Large intestine (tissue), 12 donors: ENCODE measurements around the gene MRPL3. TPM values are rescaled to one million over a fixed set of nuclear protein-coding genes. Genes with fewer than 3 reads are reported as not detected.

ENCODE experiments used
- DNase-seq, 2 donors: peaks; one replicate each; pipeline versions ENCODE4 v3.0.0 to v3.0.0-alpha.2; 2013
- H3K27ac ChIP-seq: one replicate; pipeline ENCODE4 v1.5.1; 2013; ENCODE audit warnings: low read length
- H3K27me3 ChIP-seq: 2 replicates; pipeline ENCODE4 v1.6.1; 2013; ENCODE audit warnings: low read length; ENCODE audit not compliant: control insufficient read depth, insufficient read depth
- H3K36me3 ChIP-seq: 2 replicates; pipeline ENCODE4 v1.6.1; 2013; ENCODE audit warnings: low read length; ENCODE audit not compliant: control insufficient read depth, insufficient read depth
- H3K4me1 ChIP-seq: one replicate; pipeline ENCODE4 v1.6.1; 2013; ENCODE audit warnings: low read length; ENCODE audit not compliant: control insufficient read depth, insufficient read depth
- H3K4me3 ChIP-seq: one replicate; pipeline ENCODE4 v1.5.1; 2013; ENCODE audit warnings: low read length
- H3K9me3 ChIP-seq: one replicate; pipeline ENCODE4 v1.6.1; 2013; ENCODE audit warnings: mild to moderate bottlenecking, low read depth, low read length, moderate library complexity; ENCODE audit not compliant: control insufficient read depth
- WGBS: methylation state at CpG from one replicate; pipeline ENCODE4 v1.1.5; 2013; ENCODE audit warnings: low lambda C conversion rate; ENCODE audit not compliant: insufficient coverage; 5-methylcytosine and 5-hydroxymethylcytosine counted together
- long read RNA-seq, 11 donors: transcript quantifications; one replicate each; lab custom pipeline, GENCODE V29; 2026
- polyA plus RNA-seq: library from polyadenylated mRNA; unstranded; fragments of 120-200 nt; gene quantifications from one replicate; pipeline ENCODE4 v1.2.1, GENCODE V29; 2013

The MRPL3 gene
- polyA plus RNA-seq, result 94.8 TPM
- long read RNA-seq, donor 1, transcript MRPL3-201 (10 exons, 1,706 nt), result major isoform, 26 of 44 reads
- long read RNA-seq, donor 1, partial matches to known transcripts, result 16 of 44 reads
- long read RNA-seq, donor 1, other reads (novel, unspliced or antisense), result 0 of 44 reads
- long read RNA-seq, donor 2, transcript MRPL3-201 (10 exons, 1,706 nt), result major isoform, 57 of 73 reads
- long read RNA-seq, donor 2, partial matches to known transcripts, result 10 of 73 reads
- long read RNA-seq, donor 2, other reads (novel, unspliced or antisense), result 0 of 73 reads
- long read RNA-seq, donor 3, result 0 reads
- long read RNA-seq, donor 4, transcript MRPL3-201 (10 exons, 1,706 nt), result major isoform, 6 of 9 reads
- long read RNA-seq, donor 4, partial matches to known transcripts, result 0 of 9 reads
- long read RNA-seq, donor 4, other reads (novel, unspliced or antisense), result 0 of 9 reads
- long read RNA-seq, donor 5, transcript MRPL3-201 (10 exons, 1,706 nt), result major isoform, 32 of 40 reads
- long read RNA-seq, donor 5, partial matches to known transcripts, result 6 of 40 reads
- long read RNA-seq, donor 5, other reads (novel, unspliced or antisense), result 0 of 40 reads
- long read RNA-seq, donor 6, transcript MRPL3-208 (4 exons, 813 nt), result minor isoform, 7 of 89 reads
- long read RNA-seq, donor 6, transcript MRPL3-201 (10 exons, 1,706 nt), result major isoform, 42 of 89 reads
- long read RNA-seq, donor 6, partial matches to known transcripts, result 39 of 89 reads
- long read RNA-seq, donor 6, other reads (novel, unspliced or antisense), result 0 of 89 reads
- long read RNA-seq, donor 7, transcript MRPL3-201 (10 exons, 1,706 nt), result major isoform, 14 of 15 reads
- long read RNA-seq, donor 7, partial matches to known transcripts, result 0 of 15 reads
- long read RNA-seq, donor 7, other reads (novel, unspliced or antisense), result 0 of 15 reads
- long read RNA-seq, donor 8, transcript MRPL3-202 (11 exons, 1,457 nt), result minor isoform, 6 of 89 reads
- long read RNA-seq, donor 8, transcript MRPL3-208 (4 exons, 813 nt), result minor isoform, 9 of 89 reads
- long read RNA-seq, donor 8, transcript MRPL3-201 (10 exons, 1,706 nt), result major isoform, 46 of 89 reads
- long read RNA-seq, donor 8, partial matches to known transcripts, result 22 of 89 reads
- long read RNA-seq, donor 8, other reads (novel, unspliced or antisense), result 5 of 89 reads
- long read RNA-seq, donor 9, transcript MRPL3-201 (10 exons, 1,706 nt), result major isoform, 56 of 82 reads
- long read RNA-seq, donor 9, partial matches to known transcripts, result 23 of 82 reads
- long read RNA-seq, donor 9, other reads (novel, unspliced or antisense), result 0 of 82 reads
- long read RNA-seq, donor 10, transcript MRPL3-201 (10 exons, 1,706 nt), result major isoform, 57 of 73 reads
- long read RNA-seq, donor 10, partial matches to known transcripts, result 12 of 73 reads
- long read RNA-seq, donor 10, other reads (novel, unspliced or antisense), result 0 of 73 reads
- long read RNA-seq, donor 11, transcript MRPL3-201 (10 exons, 1,706 nt), result major isoform, 40 of 52 reads
- long read RNA-seq, donor 11, partial matches to known transcripts, result 11 of 52 reads
- long read RNA-seq, donor 11, other reads (novel, unspliced or antisense), result 0 of 52 reads

DNA sequence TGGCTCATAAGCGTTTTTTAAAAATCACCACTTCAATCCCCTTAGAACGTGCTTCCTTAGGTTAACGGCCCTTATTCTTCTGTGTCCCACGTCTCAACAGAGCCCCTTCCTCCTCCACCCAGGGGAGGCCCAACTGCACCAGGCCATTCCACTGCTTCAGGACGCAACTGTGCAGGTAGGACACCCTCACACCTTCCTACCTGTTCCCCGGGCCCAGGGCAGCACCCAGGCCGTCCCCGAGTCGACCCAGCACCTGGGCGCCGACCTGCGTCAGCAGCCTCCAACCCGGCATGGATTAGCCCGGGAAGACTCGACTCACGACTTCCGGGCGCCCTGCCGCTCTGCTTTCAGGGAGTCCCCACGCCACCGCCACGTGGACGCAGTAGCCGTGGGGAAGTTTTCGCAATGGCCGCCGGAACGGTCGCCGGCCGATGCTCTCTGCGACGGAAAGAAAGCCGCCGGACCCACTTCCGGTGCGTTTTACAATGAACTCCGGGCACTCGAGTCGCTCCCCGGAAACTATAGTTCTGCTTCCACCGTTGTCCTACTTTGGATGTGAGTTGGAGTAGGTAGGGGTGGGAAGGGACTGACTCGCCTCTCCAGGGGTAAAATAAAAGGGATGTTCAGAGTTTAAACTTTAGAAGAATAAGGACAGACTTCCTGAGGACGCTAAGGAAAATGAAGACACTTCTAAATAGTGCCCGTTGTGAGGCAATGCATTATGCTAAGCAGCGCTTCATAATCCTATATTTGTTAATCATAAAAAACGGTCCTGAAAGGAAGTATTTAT is at the start of gene MRPL3:
Gene MRPL3, minus strand, starts transcription at position 442 of the 790 bp plus-strand sequence. Its CDS starts 150 bp downstream, at position 292.
- peak; percentile 82 to 90 for DNase-seq
- Histone ChIP-seq H3K4me1 (peaks cover 3% of the 10 kb centered on the region), H3K27ac (peak within 1 kb of the TSS; percentile 85), H3K36me3 (peaks cover 26% of the 10 kb centered on the region), H3K4me3 (peak within 1 kb of the TSS; percentile 92), H3K9me3 (no peaks in the 10 kb centered on the region), H3K27me3 (peaks cover 13% of the 10 kb centered on the region)
- WGBS, result 7% methylated on average over 4 of the region's 47 CpGs

DNA sequence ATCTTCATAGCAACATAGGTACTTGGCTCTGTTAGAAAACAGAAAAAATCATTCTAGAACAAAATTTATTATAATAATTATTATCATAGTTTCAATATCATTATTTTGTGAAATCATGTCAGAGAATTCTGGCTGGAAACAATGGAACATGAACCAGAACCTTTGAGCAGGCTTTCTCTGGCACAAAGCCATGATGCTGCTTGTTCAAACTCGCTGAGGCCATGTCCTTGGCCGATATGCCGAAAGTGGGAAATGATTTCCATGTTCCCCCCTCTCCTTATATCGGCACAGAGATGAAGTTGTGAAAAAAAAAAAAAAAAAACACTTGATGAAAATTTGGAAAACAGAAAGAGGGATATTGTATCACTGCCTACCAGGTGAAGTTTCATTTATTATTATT is 49.0 kb upstream of the MRPL3 start:
- Histone ChIP-seq H3K4me3 (no peak overlapping the region), H3K9me3 (no peaks in the 10 kb centered on the region), H3K36me3 (no peaks in the 10 kb centered on the region), H3K27me3 (no peaks in the 10 kb centered on the region), H3K4me1 (no peaks in the 10 kb centered on the region), H3K27ac (no peak overlapping the region)
- no CpG with 5 or more reads among the region's 4 CpGs for WGBS
- no peak for DNase-seq

DNA sequence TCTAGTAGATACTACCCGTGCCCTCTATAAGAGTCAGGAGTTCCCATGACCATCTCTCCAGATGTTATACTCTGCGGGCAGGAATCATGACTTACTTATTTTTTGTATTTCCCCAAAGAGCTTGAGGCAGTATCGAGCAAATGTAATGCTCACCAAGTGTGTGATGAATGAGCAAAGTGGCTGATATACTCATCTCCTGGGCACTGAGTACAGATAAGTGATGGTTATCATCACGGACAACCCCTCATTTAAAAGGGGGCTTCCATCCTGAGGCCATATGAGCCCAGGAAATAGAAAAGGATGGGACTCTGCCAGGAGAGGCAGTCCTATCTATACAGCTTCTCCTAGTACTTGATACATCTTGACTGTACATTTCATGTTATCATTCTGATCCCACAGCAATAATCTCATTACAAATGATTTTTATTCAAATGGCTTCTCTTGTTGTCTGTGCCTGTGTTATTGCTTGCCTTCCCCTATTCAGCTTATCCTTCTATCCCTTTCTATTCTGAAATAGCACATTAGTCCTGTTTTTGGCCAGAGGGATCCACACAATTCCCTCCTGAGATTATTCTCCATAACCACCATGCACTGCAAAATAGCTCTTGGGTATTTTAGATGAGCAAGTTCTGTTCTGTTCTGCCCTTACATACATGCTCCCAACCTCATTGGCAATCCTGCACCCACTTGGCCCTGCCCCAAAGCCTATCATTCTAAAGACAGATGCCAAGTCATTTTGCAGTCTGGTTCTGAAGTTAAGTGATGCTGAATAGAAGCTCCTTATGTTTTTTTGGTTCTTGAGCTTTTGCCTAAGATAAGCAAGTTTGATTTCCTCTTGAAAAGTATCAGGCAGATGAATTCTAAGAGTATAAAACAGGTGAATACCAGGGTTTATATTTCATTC is 48.0 kb upstream of the MRPL3 start:
- Histone ChIP-seq H3K9me3 (no peaks in the 10 kb centered on the region), H3K27me3 (no peaks in the 10 kb centered on the region), H3K4me1 (no peaks in the 10 kb centered on the region), H3K4me3 (no peak overlapping the region), H3K27ac (no peak overlapping the region), H3K36me3 (no peaks in the 10 kb centered on the region)
- no peak for DNase-seq
- WGBS, result 67% methylated on average over 2 of the region's 4 CpGs

DNA sequence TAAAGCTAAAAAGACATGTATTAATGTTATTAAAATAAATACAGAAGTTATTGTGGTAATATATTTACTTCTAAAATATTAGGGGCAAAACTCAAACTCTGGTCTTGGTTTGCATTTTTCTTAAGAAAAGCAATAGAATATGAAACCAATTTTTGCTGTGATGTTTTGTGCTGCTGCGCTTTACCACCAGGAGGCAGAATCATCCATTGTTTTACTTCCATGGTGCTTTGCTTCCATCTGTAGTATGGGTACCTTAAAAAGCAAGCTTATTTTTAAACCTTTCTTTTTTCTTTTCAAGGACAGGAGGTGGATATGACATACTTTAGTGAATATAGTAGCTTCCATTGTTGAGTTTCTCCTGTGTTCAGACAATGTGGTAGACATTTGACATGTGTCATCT is 46.6 kb upstream of the MRPL3 start:
- no CpG with 5 or more reads among the region's 1 CpG for WGBS
- H3K27ac ChIP-seq, result no peak overlapping the region
- DNase-seq, result no peak
- no peaks in the 10 kb centered on the region for H3K9me3 ChIP-seq
- H3K4me3 ChIP-seq, result no peak overlapping the region
- no peaks in the 10 kb centered on the region for H3K4me1 ChIP-seq
- H3K36me3 ChIP-seq, result no peaks in the 10 kb centered on the region
- H3K27me3 ChIP-seq, result no peaks in the 10 kb centered on the region

DNA sequence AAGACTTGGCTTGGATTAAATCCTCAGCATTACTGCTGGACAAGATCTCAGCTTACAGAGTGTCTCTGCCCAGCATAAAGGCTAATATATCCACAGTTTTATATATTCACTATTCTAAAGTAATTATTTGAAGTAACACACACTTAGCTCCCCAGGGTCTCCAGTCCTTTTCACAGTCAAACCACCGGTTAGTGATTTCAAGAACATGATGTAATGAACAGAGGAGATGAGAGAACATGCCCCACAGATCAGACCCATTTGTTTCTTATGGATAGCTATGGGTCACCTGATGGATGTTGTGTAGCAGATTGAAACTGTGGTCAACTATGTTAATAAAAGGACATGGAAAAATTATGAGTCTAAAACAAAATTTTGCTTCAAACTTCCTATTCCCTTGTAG is 44.8 kb upstream of the MRPL3 start:
- Histone ChIP-seq H3K36me3 (no peaks in the 10 kb centered on the region), H3K9me3 (no peaks in the 10 kb centered on the region), H3K27me3 (no peaks in the 10 kb centered on the region), H3K4me3 (no peak overlapping the region), H3K4me1 (no peaks in the 10 kb centered on the region), H3K27ac (no peak overlapping the region)
- WGBS, result no CpG with 5 or more reads among the region's 1 CpG
- no peak for DNase-seq

DNA sequence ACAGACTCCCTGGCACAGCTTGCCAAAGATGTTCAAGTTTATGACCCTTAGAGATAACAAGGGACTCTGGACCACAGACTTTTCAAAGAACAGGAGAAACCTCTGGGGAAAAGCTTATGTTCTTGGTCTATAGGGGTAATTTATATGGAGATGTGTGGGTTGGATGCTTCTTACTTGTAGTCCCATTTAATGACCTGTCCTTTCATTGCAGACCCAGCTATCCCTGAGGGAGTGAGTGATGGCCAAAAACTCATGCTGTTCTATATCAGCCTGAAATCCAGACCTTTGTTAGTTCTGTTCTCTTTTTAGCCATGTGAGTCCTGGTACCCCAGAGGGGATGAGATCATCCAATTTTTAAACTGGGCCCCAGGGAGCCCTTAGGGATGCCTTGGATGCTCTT is 43.7 kb upstream of the MRPL3 start:
- no peak for DNase-seq
- Histone ChIP-seq H3K4me3 (no peak overlapping the region), H3K9me3 (no peaks in the 10 kb centered on the region), H3K36me3 (no peaks in the 10 kb centered on the region), H3K4me1 (no peaks in the 10 kb centered on the region), H3K27ac (no peak overlapping the region), H3K27me3 (no peaks in the 10 kb centered on the region)

DNA sequence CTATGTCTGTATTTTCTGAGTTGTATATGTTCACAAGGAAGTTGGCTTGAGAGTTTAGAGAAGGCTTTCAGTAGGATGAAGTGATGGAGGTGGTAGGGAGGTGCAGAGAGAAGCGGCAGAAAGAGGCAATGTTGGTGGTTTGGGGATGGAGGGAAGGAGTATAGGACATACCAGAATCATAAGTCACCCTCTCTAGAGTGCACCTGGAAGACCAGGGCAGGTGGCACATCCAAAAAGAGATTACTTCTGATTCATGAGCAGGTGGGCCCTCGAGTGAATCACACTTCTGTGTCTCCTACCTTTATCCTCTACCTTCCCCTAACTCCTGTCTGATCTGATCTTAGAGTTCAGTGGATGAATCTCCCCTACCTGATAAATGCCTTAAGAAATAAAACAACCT is 41.8 kb upstream of the MRPL3 start:
- H3K27ac ChIP-seq, result no peak overlapping the region
- DNase-seq, result no peak
- 57% methylated on average over 1 of the region's 2 CpGs for WGBS
- no peaks in the 10 kb centered on the region for H3K4me1 ChIP-seq
- no peaks in the 10 kb centered on the region for H3K9me3 ChIP-seq
- H3K4me3 ChIP-seq, result no peak overlapping the region
- H3K27me3 ChIP-seq, result no peaks in the 10 kb centered on the region
- no peaks in the 10 kb centered on the region for H3K36me3 ChIP-seq

DNA sequence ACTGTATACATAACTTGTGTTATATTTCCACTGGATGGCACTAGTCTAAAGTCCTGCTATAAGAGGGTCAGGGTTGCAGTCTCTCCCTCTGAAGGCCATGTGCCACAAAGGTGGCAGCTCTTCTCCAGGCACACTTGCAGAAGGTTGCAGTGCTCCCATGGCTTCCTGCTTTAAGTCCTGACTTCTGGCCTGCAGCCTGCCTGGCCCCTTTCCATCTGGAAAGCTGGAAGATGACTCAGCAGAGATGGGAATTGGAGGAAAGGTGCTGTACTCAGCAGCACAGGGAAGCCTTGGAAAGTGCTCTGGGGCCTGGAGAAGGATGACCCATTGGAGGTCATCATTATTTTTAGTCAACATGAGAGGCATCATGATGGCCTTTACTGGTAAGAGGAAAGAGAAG is 40.9 kb upstream of the MRPL3 start:
- Histone ChIP-seq H3K9me3 (no peaks in the 10 kb centered on the region), H3K4me1 (no peaks in the 10 kb centered on the region), H3K4me3 (no peak overlapping the region), H3K36me3 (no peaks in the 10 kb centered on the region), H3K27ac (no peak overlapping the region), H3K27me3 (no peaks in the 10 kb centered on the region)
- DNase-seq, result peak in 1 of 2 donors; percentile 4

DNA sequence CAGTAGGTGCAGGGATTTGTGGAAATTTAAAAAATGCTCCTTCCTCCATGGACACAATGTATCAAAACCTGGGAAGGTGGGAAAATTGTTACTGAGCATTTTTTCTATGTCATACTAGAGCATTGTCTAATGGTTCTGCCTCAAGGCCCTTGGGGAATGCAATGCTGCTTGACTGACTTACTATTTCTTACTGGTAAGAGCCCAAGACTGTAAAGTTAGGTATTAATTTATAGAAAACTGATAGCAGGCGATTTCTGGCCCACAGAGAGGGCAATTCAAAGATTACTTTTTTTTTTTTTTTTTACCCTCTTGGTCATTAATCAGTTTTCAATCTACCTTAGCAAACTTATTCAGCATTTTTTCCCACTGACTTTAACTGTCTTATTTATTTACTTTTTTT is 38.5 kb upstream of the MRPL3 start:
- H3K4me1 ChIP-seq, result no peaks in the 10 kb centered on the region
- no peaks in the 10 kb centered on the region for H3K36me3 ChIP-seq
- WGBS, result no CpG with 5 or more reads among the region's 1 CpG
- H3K27ac ChIP-seq, result no peak overlapping the region
- no peaks in the 10 kb centered on the region for H3K27me3 ChIP-seq
- no peak for DNase-seq
- H3K9me3 ChIP-seq, result no peaks in the 10 kb centered on the region
- no peak overlapping the region for H3K4me3 ChIP-seq
